HG03280 (cell line): ENCODE measurements around the gene WAPL.
"Not testable (repeated sequence)": the region's sequence is repeated elsewhere in the genome, so short reads cannot be mapped to it uniquely, and the experiment has no call there.

ENCODE experiments used
- ATAC-seq: cut with Tn5 transposase; IDR thresholded peaks from one replicate; pipeline ENCODE4 v1.9.1; 2021; ENCODE audit warnings: mild to moderate bottlenecking, moderate library complexity; ENCODE audit not compliant: unreplicated experiment

The WAPL gene

DNA sequence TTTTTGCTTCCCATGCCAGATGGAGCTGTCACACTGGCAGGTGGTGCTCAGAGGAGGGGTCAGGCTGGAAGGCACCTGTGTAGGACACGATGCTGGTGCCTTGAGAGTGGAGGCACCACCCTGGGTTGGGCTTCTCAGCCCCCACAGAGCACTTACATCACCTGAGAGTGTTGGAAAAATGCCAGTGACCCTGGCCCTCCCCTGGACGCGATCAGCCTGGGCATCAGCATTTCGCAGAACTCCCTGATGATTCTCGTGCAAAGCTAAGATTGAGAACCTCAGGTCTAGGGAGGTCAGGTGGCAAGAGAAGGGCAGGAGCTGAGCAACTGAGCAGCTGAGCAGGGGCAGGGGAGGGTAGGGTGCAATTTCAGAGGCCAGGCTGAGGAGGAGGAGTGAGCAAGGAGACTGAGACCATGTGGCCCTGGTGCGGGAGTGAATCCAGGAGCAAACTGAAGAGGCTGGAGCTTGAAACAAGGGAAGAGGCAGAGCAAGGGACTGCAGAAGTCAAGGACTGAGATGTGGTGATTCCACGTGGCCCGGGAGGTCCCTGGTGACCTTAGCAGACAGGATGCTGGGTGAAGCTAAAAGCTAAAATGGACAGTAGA lies 130.3 kb downstream of the WAPL start:
- ATAC-seq: no peak

DNA sequence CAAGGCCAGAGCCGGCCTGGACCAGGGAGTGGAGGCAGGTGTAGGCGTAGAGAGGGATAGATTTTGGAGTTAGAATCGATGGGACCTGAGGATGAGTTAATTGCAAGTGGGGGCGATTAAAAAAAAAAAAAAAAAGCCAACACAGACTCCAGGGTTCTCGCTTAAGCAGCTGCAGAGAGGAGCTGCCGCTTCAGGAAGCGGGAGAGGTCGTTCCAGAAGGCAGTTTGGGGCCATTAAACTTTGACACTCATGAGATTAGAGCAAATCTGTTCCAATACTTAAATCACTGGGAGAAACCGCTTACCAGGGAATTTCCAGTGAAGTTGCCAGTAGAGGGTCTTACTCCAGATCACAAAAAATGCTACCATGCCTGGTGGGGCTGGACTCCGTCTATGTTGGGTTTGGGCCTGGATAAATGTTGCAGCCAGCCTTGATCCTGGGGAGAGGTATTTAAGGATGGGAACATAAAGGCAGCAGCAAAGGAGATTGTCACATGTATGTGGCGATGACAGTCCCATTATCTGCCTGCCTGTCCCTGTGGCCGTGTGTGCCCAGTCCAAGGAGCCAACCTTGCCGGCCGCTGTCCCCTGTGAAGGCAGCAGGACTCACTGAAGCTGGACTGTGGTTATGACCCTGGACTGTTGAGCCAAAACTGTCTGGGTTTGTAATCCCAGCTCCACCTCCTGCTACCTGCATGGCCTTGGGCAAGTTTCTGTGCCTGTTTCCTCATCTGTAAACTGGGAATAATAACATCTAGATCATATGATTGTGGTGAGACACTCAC lies 131.1 kb downstream of the WAPL start:
- ATAC-seq: no peak

DNA sequence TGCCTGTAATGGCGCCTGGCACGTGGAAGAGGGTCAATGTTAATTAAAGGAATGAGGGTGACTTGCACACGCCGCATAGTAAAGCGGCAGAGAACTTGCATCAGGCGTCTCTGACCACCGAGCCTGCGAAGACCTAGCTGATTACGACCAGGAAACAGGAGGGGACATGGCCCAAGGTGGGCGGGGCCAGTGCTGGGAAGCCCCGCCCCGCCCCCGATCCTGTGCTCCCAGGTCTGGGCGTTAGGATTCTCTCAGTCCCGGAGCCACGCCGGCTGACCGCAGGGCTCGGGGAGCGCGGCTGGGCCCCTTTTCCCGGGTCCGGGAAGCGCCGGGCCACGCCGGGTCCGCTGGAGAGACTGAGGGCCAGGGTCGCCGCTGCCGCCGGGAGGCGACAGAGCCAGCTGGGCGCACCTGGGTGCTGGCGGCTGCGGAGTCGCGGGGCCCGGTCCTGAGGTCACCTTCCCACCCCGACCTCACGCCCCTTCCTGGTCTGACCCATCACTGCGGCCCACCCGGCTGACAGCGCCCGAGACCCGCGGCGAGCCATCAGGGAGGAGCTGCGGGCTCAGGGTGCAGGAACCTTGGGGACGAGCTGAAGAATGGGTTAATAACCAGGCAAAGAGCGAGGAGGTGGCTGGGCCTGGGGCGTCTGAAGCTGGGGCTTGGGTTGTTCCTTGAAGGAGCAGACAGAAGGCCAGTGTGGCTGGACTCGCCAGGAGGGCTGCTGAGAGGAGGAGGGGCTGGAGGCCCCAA lies 132.0 kb downstream of the WAPL start:
- peak; percentile 81 for ATAC-seq

GRCh38 chr10:86389109-86389440 lies 132.5 kb downstream of the WAPL start:
- ATAC-seq: not testable (repeated sequence)

- no peak for ATAC-seq
Measured at GRCh38 chr10:86388119-86388704, 133.4 kb downstream of the WAPL start.

GRCh38 chr10:86387178-86387794 lies 134.3 kb downstream of the WAPL start:
- ATAC-seq: no peak

DNA sequence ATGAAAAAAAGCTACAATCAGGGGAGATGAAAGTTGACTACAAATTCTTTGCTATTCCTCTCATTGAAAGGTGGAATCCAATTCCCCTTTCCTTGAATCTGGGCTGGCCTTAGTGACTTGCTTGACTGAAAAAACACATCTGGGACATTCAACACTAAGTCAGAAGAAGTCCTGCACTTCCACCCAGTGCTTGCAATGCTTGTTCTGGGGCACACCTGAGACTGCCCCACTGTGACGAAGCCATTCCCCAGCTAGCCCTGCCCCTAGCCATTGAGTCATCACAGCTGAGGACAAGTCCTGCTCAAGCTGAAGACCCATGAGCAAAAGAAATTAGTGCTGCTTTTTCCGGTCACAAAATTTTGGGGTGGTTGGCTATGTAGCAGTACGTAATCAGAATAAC lies 135.8 kb downstream of the WAPL start:
- no peak for ATAC-seq
